Stimulated activated CD4-positive, alpha-beta T cell treated with anti-CD3 and anti-CD28 coated beads, Interleukin-15, amount 100 ng/mL, for 48 hours (primary cell): Measurements from ENCODE around the gene WDR76.
A peak's percentile ranks its signal among the peaks of the same experiment; 100 is the strongest.

Experiments used
- DNase-seq, 2 donors: peaks; one replicate each; pipeline ENCODE4 v3.0.0-alpha.2; 2020; ENCODE audit warnings: low read depth in 2 of 2

WDR76 gene

GRCh38 chr15:43877371-43877770, 50.6 kb downstream of the WDR76 start:
- no peak for DNase-seq

GRCh38 chr15:43878446-43878845, 51.6 kb downstream of the WDR76 start:
- DNase-seq: no peak

GRCh38 chr15:43879386-43880355, 52.9 kb downstream of the WDR76 start:
- DNase-seq: no peak

GRCh38 chr15:43880406-43881194, 53.8 kb downstream of the WDR76 start:
- DNase-seq: no peak

- DNase-seq: no peak
Measured at GRCh38 chr15:43881245-43881644, 54.4 kb downstream of the WDR76 start.

- no peak for DNase-seq
Measured at GRCh38 chr15:43881944-43882343, 55.1 kb downstream of the WDR76 start.

GRCh38 chr15:43883571-43883970, 56.8 kb downstream of the WDR76 start:
- no peak for DNase-seq

GRCh38 chr15:43886558-43886957, 59.8 kb downstream of the WDR76 start:
- no peak for DNase-seq

- DNase-seq: no peak
Measured at GRCh38 chr15:43887901-43888300, 61.1 kb downstream of the WDR76 start.

GRCh38 chr15:43889042-43889441, 62.2 kb downstream of the WDR76 start:
- DNase-seq: no peak

GRCh38 chr15:43893956-43894355, 67.2 kb downstream of the WDR76 start:
- no peak for DNase-seq

GRCh38 chr15:43895586-43895985, 68.8 kb downstream of the WDR76 start:
- DNase-seq: no peak

GRCh38 chr15:43896543-43896942, 69.7 kb downstream of the WDR76 start:
- DNase-seq: no peak

GRCh38 chr15:43898891-43899290, 72.1 kb downstream of the WDR76 start:
- no peak for DNase-seq

GRCh38 chr15:43899928-43900327, 73.1 kb downstream of the WDR76 start:
- no peak for DNase-seq

- no peak for DNase-seq
Measured at GRCh38 chr15:43900996-43901395, 74.2 kb downstream of the WDR76 start.

- no peak for DNase-seq
Measured at GRCh38 chr15:43901495-43901894, 74.7 kb downstream of the WDR76 start.

GRCh38 chr15:43903864-43904290, 77.1 kb downstream of the WDR76 start:
- DNase-seq: peak; percentile 12 to 56

- no peak for DNase-seq
Measured at GRCh38 chr15:43905755-43906154, 79.0 kb downstream of the WDR76 start.

- no peak for DNase-seq
Measured at GRCh38 chr15:43908516-43909050, 81.8 kb downstream of the WDR76 start.

- no peak for DNase-seq
Measured at GRCh38 chr15:43911235-43911781, 84.5 kb downstream of the WDR76 start.

- DNase-seq: no peak
Measured at GRCh38 chr15:43912208-43912607, 85.4 kb downstream of the WDR76 start.
